GM21367 (cell line): ENCODE data around the gene TMEM174.

ENCODE experiments used
- ATAC-seq: cut with Tn5 transposase; IDR thresholded peaks from one replicate; pipeline ENCODE4 v1.9.1; 2021; ENCODE audit not compliant: unreplicated experiment

TMEM174 gene

GRCh38 chr5:73152411-73153388, 20.3 kb upstream of the TMEM174 start:
- ATAC-seq = no peak

DNA sequence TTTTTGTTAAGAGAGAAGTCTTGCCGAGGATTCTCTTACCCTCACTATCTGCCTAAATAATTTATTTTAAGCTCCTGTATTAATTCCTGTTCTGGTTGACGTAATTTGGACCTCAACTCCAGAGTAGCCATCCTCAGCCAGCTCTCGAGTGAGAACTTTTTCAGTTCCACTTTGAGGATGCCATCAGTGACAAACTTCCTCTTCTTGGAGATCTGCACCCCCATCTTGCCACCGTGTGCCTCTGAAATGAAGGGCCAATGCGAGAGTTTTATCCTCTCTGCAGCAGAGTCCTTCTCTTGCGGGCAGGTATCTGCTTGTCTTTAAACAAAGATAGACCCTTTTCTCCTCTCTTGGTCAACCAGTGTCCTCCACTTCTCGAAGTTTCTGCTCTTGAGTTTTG, 19.5 kb upstream of the TMEM174 start:
- ATAC-seq = no peak

- no peak for ATAC-seq
These were observed 18.6 kb upstream of the TMEM174 start for GRCh38 chr5:73154208-73155006.

GRCh38 chr5:73155271-73156222, 17.4 kb upstream of the TMEM174 start:
- ATAC-seq = no peak

DNA sequence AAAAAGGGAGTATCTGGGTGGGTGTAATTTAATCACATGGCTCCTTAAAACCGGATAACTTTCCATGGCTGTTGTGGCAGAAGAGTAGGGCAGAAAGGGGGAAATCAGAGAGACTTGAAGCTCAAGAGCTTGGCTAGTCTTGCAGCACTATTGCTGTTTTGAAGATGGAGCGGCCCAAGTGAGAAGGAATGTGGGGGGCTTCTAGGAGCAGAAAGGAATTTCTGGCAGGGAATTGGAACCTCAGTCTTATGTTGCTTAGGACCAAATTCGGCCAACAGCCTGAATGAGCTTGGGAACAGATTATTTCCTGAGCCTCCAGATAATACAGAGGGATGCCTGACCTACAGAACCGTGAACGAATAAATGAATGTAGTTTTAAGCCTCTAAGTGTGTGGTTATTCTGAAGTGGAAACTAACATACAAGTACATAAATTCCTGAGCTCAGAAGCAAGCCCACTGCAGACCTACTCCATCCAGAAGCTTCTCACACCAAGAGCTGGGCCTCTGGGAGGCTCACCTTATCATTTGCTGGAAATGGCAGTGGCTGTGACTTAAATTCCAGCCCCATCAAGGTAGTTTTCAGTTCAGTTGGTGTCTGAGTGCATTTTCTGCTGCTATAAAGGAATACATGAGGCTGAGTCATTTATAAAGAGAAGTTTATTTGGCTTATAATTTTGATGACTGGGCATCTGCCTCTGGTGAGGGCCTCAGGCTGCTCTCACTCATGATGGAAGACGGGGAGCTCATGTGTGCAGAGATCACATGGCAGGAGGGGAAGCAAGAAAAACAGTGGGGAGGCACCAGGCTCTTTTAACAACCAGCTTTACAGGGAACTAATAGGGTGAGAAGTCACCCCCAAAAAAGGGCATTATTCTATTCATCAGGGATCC, 15.3 kb upstream of the TMEM174 start:
- no peak for ATAC-seq

DNA sequence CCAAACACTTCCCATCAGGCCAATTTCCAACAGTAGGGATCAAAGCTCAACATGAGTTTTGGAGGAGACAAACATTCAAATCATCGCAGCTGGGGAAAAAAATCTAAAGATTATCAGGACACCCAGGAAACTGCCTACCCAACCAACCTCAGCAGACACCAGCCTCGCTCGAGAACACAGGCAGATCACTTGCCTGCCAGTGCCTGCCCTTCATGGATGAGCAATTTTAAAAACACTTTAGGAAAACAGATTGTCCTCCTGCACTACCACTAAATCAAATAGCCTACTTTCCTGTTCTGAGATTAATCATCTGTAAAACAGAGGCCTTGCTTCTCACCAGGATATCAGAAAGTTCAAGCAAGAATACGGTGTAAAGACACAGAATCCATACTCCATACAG, 14.7 kb upstream of the TMEM174 start:
- ATAC-seq = no peak

DNA sequence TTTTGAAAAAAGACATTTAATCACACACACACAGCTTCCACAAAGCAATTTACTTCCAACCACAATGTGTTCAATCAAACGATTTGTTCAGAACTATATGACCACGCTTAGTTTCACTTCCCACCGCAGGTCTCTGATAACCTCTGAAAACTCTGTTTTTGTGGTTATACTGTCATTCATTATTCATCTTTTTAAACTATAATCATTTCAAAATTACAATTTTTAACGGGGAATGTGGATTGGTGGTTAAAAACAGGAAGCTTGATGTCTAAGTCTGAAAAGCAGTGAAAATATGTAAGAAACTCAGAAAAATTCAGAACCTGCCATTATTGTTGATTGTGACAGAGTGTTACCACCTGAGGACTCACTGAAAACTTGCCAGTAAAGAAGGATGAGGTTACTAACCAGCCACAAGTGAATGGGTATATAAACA, 12.7 kb upstream of the TMEM174 start:
- ATAC-seq = peak; percentile 70

- ATAC-seq = no peak
These were observed 2.5 kb upstream of the TMEM174 start for GRCh38 chr5:73170522-73170921.

DNA sequence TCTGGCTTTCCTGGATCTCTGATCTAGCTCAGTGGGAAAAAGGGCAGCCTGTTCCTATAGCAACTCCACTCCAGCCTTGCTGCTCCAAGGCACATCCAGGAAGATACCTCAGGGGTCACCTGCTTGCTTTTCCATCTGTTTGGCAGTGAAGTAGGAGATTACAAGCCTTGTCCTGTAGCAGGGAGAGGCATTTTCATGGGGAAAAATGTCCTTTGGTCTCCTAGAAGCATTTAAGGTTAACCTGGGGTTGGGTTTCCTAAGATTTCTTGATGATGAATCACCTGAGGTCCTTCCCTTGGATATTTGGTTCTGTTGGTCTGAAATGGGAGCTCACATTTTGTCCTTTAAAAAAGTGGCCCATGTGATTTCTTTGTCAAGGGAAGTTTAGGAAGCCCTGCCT, 1.5 kb upstream of the TMEM174 start:
- ATAC-seq = no peak

- ATAC-seq = no peak
These were observed 1.3 kb downstream of the TMEM174 start for GRCh38 chr5:73174100-73174815.

DNA sequence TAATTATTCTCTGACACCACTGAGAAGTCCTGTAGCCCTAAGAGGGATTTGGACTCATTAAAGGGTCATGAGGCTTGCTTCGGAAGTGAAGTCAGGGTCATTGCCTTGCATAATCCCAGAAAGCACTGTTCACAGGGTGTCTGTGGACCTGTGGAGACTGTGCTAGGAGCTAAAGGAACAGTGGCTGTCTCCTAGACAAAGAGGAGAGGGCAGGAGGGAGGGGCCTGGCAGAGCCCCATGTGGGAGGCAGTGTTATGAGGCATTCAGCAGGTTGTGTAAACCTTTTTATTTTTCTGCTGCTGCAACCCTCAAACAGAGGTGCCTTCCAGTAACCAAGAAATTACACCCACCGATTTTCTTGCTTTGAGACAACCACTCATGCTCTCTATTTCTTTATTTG, 3.3 kb downstream of the TMEM174 start:
- no peak for ATAC-seq

- no peak for ATAC-seq
These were observed 5.3 kb downstream of the TMEM174 start for GRCh38 chr5:73178265-73178664.

DNA sequence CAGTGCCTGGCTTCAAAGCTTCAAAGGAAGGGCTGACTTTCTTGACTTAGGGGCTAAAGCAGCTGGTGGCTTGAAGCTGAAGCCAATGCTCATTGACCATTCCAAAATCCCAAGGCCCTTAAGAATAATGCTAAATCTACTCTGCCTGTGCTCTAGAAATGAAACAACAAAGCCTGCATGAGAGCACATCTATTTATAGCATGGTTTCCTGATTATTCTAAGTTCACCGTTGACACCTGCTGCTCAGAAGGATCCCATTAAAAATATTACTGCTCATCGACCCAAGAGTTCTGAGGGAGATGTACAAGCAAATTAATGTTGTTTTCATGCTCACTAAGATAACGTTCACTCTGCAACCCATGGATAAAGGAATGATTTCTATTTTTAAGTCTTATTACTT, 6.7 kb downstream of the TMEM174 start:
- no peak for ATAC-seq

DNA sequence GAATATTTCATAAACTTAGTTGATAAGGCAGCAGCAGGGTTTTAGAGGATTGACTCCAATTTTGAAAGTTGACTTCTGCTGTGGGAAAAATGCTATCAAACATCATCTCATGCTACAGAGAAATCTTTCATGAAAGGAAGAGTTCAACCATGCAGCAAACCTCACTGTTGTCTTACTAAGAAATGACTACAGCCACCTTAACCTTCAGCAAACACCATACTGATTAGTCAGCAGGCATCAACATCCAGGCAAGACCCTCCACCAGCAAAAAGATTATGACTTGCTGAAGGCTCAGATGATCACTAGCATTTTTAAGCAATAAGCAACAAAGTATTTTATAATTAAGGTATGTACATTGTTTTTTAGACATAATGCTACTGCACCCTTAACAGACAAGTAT, 7.6 kb downstream of the TMEM174 start:
- ATAC-seq = no peak

GRCh38 chr5:73182307-73182706, 9.3 kb downstream of the TMEM174 start:
- no peak for ATAC-seq

DNA sequence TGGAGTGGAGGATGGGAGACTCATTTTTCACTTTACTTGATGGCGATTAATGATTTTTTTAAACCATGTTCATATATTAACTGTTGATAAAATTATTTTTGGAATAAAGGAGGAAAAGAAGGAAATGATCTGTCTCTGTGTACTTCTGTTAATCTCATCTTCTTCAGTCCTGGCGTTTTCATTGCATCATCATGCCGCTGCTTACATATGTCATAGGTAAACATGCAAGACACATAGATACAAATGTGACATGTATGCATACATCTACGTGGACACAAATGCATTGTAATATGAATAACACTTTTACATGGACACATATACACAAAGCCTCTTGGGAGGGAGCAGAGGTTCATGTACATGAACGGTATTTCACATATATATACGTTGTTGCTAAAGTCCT, 10.0 kb downstream of the TMEM174 start:
- ATAC-seq = no peak

DNA sequence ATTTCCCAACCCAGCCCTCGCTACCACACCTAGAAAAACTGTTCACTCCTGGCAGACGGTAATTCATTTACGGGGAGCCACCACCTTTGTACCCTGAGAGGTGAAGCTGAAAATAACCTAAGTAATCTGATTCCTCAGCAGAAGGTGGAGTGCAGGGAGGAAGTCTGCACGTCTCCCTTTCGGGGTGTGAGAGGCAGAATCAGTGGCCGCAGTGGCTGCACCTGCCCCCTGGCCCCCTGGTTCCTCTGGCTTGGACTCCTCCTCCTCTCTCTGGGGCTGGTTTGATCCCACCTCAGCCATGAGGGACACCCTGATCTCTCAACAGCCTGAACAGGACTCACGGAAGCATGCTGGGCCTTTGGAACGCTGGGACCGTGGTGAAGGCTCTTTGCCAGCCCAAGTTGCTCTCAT, 10.5 kb downstream of the TMEM174 start:
- ATAC-seq = no peak

DNA sequence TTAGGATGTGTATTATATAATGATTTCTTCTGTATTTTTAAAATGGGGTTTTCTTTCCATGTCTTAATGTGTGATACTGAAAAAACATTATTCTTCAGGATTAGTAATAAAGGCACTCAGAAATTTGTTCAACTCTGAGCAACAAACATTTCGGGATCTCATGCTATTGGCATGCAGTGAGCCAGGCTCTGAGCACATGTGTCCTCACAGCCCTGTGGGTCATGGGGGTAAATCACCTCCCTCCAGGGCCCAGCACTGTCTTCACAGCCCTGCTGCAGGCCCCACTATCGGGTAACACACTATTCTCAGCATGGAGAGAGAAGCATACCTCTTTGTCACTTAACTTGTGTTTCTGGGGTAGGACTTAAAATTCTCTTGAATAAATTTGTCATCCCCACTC, 14.0 kb downstream of the TMEM174 start:
- ATAC-seq = no peak
